ENCODE data around the gene SLC13A2. TPM values are rescaled to one million over a fixed set of nuclear protein-coding genes. Genes with fewer than 3 reads are reported as not detected.

The SLC13A2 gene
- total and polyA plus RNA-seq, 2 experiments from 2014 or later = not detected

DNA sequence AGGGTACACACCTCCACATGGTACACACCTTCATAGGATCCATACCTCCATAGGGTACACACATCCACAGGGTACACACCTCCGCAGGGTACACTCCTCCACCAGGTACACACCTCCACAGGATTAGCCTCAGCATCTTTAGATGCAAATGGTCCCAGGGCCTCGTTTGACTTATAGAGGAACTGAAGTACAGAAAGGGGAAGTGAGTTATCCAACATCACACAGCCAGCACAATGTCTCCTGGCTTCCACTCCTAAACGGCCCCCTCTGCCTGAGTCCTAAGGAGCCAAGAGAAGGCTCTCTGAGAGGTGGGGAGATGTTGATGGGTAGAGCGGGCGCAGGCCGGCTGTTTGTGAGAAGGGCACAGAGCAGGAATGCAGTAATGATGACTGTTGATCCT, 44.7 kb downstream of the SLC13A2 start:
- no peaks in the 10 kb centered on the region for H3K79me2 ChIP-seq (replicated peaks; ENCODE audit: insufficient read depth)
- H3K9me2 ChIP-seq (ENCODE audit: insufficient read depth) = no peaks in the 10 kb centered on the region
- Mint-ChIP-seq H3K9me3 (peaks cover 9% of the 10 kb centered on the region), H3K4me3 (no peak overlapping the region), H3K4me1 (peaks cover 3% of the 10 kb centered on the region; the same call in 2 of the 3 replicates), H3K36me3 (ENCODE audit: low read depth) (no peaks in the 10 kb centered on the region), H3K27ac (no peak overlapping the region), H3K27me3 (ENCODE audit: insufficient read depth, low read depth, poor library complexity) (peaks cover 12% of the 10 kb centered on the region)
- no peaks in the 10 kb centered on the region for H3K4me1 ChIP-seq (ENCODE audit: insufficient read depth)
- no peak overlapping the region for H3K27ac ChIP-seq (ENCODE audit: low read depth)
- no peak overlapping the region for H3K4me3 ChIP-seq
- no peak for DNase-seq (ENCODE audit: low spot score)
- ATAC-seq = no peak
- TF ChIP-seq, protein P1, sequence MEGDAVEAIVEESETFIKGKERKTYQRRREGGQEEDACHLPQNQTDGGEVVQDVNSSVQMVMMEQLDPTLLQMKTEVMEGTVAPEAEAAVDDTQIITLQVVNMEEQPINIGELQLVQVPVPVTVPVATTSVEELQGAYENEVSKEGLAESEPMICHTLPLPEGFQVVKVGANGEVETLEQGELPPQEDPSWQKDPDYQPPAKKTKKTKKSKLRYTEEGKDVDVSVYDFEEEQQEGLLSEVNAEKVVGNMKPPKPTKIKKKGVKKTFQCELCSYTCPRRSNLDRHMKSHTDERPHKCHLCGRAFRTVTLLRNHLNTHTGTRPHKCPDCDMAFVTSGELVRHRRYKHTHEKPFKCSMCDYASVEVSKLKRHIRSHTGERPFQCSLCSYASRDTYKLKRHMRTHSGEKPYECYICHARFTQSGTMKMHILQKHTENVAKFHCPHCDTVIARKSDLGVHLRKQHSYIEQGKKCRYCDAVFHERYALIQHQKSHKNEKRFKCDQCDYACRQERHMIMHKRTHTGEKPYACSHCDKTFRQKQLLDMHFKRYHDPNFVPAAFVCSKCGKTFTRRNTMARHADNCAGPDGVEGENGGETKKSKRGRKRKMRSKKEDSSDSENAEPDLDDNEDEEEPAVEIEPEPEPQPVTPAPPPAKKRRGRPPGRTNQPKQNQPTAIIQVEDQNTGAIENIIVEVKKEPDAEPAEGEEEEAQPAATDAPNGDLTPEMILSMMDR (conservative IDR thresholded peaks at IDR 0.05; ENCODE audit: low read depth in 2 of 2) = no peak
- no peak for TF ChIP-seq STAT1 (IDR thresholded peaks at IDR 0.05; ENCODE audit: unreplicated experiment)
- TF ChIP-seq ZNF114 (CRISPR knock-in tag; IDR thresholded peaks at IDR 0.05) = no peak
- no peak for TF ChIP-seq ZNF331 (CRISPR knock-in tag; IDR thresholded peaks at IDR 0.05; ENCODE audit: low read depth)
- no peak for TF ChIP-seq NANOG (IDR thresholded peaks at IDR 0.05; ENCODE audit: borderline replicate concordance)
- no peak for TF ChIP-seq JUNB (IDR thresholded peaks at IDR 0.05; ENCODE audit: unreplicated experiment)
- no peak for TF ChIP-seq REST (IDR thresholded peaks at IDR 0.05; ENCODE audit: unreplicated experiment)
- TF ChIP-seq, protein P2, sequence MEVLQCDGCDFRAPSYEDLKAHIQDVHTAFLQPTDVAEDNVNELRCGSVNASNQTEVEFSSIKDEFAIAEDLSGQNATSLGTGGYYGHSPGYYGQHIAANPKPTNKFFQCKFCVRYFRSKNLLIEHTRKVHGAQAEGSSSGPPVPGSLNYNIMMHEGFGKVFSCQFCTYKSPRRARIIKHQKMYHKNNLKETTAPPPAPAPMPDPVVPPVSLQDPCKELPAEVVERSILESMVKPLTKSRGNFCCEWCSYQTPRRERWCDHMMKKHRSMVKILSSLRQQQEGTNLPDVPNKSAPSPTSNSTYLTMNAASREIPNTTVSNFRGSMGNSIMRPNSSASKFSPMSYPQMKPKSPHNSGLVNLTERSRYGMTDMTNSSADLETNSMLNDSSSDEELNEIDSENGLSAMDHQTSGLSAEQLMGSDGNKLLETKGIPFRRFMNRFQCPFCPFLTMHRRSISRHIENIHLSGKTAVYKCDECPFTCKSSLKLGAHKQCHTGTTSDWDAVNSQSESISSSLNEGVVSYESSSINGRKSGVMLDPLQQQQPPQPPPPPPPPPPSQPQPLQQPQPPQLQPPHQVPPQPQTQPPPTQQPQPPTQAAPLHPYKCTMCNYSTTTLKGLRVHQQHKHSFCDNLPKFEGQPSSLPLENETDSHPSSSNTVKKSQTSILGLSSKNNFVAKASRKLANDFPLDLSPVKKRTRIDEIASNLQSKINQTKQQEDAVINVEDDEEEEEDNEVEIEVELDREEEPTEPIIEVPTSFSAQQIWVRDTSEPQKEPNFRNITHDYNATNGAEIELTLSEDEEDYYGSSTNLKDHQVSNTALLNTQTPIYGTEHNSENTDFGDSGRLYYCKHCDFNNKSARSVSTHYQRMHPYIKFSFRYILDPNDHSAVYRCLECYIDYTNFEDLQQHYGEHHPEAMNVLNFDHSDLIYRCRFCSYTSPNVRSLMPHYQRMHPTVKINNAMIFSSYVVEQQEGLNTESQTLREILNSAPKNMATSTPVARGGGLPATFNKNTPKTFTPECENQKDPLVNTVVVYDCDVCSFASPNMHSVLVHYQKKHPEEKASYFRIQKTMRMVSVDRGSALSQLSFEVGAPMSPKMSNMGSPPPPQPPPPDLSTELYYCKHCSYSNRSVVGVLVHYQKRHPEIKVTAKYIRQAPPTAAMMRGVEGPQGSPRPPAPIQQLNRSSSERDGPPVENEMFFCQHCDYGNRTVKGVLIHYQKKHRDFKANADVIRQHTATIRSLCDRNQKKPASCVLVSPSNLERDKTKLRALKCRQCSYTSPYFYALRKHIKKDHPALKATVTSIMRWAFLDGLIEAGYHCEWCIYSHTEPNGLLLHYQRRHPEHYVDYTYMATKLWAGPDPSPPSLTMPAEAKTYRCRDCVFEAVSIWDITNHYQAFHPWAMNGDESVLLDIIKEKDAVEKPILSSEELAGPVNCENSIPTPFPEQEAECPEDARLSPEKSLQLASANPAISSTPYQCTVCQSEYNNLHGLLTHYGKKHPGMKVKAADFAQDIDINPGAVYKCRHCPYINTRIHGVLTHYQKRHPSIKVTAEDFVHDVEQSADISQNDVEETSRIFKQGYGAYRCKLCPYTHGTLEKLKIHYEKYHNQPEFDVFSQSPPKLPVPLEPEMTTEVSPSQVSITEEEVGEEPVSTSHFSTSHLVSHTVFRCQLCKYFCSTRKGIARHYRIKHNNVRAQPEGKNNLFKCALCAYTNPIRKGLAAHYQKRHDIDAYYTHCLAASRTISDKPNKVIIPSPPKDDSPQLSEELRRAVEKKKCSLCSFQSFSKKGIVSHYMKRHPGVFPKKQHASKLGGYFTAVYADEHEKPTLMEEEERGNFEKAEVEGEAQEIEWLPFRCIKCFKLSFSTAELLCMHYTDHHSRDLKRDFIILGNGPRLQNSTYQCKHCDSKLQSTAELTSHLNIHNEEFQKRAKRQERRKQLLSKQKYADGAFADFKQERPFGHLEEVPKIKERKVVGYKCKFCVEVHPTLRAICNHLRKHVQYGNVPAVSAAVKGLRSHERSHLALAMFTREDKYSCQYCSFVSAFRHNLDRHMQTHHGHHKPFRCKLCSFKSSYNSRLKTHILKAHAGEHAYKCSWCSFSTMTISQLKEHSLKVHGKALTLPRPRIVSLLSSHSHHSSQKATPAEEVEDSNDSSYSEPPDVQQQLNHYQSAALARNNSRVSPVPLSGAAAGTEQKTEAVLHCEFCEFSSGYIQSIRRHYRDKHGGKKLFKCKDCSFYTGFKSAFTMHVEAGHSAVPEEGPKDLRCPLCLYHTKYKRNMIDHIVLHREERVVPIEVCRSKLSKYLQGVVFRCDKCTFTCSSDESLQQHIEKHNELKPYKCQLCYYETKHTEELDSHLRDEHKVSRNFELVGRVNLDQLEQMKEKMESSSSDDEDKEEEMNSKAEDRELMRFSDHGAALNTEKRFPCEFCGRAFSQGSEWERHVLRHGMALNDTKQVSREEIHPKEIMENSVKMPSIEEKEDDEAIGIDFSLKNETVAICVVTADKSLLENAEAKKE (CRISPR knock-in tag; IDR thresholded peaks at IDR 0.05) = no peak
- no peak for TF ChIP-seq EZH2phosphoT487 (IDR thresholded peaks at IDR 0.05; ENCODE audit: unreplicated experiment)
- no peak for TF ChIP-seq POLR2AphosphoS5 (IDR thresholded peaks at IDR 0.05; ENCODE audit: low read depth)
- no peaks in the 10 kb centered on the region for H4K20me1 ChIP-seq (replicated peaks; ENCODE audit: insufficient read depth)
- H3K36me3 ChIP-seq (ENCODE audit: insufficient read depth) = no peaks in the 10 kb centered on the region
- H3K4me2 ChIP-seq = no peak overlapping the region
- H3K27me3 ChIP-seq (ENCODE audit: insufficient read depth) = no peaks in the 10 kb centered on the region
- H3F3A ChIP-seq (replicated peaks; ENCODE audit: low read depth) = no peaks in the 10 kb centered on the region
- no peak overlapping the region for H2AFZ ChIP-seq

Measured in GM23338 (cell line).